SK-N-SH (cell line): ENCODE results near the gene PAIP1. TPM values are rescaled to one million over a fixed set of nuclear protein-coding genes. Genes with fewer than 3 reads are reported as not detected.

ENCODE experiments used
- CTCF ChIA-PET: fragments of 300-600, 350-600 bp; formaldehyde crosslinking; extraction: SDS; loops from one replicate; lab custom pipeline; 2021; lab: Yijun Ruan, JAX
- POLR2A ChIA-PET: fragments of 350-600 bp; sonication (Branson Sonifier 250); formaldehyde crosslinking; extraction: SDS; loops from one replicate; lab custom pipeline; 2020; ENCODE audit warnings: antibody characterized with exemption, inconsistent platforms; lab: Yijun Ruan, JAX
- DNase-seq: peaks from one replicate; pipeline ENCODE4 v3.0.0; 2012
- H2AFZ ChIP-seq: fragments of 200-600 bp; sonication (generic); 2 replicates; pipeline ENCODE4 v1.8.1; 2016; ENCODE audit warnings: antibody characterized with exemption, mild to moderate bottlenecking, low read depth
- H3F3A ChIP-seq: fragments of 200-600 bp; sonication (generic); replicated peaks from 2 replicates; pipeline ENCODE3; 2016; ENCODE audit warnings: antibody characterized with exemption, mild to moderate bottlenecking; ENCODE audit not compliant: insufficient read depth
- H3K27ac ChIP-seq, 2 experiments: fragments of 200-500 bp in 1 of 2; fragments of 200-600 bp in 1 of 2; sonication (Bioruptor generic) in 1 of 2; sonication (generic), shearing (Covaris generic) in 1 of 2; 2 replicates each; pipeline versions ENCODE4 v1.5.1 to v1.6.1; 2014 to 2016; ENCODE audit warnings: low read depth in 2 of 2, inconsistent platforms in 1 of 2, low read length in 1 of 2, mild to moderate bottlenecking in 1 of 2, mixed read lengths in 1 of 2
- H3K27me3 ChIP-seq: fragments of 200-600 bp; sonication (generic), shearing (Covaris generic); 2 replicates; pipeline ENCODE4 v1.6.1; 2016; ENCODE audit warnings: mixed run types; ENCODE audit not compliant: insufficient read depth
- H3K36me3 ChIP-seq, 2 experiments: fragments of 200-500 bp in 1 of 2; fragments of 200-600 bp in 1 of 2; sonication (Bioruptor generic) in 1 of 2; sonication (generic) in 1 of 2; replicated peaks in 1 of 2; 2 replicates each; pipeline versions ENCODE3 to v1.5.1; 2014 to 2016; ENCODE audit warnings: low read length in 1 of 2, mild to moderate bottlenecking in 1 of 2; ENCODE audit not compliant: insufficient read depth in 2 of 2, control insufficient read depth in 1 of 2
- H3K4me1 ChIP-seq, 2 experiments: fragments of 200-500 bp in 1 of 2; fragments of 200-600 bp in 1 of 2; sonication (Bioruptor generic) in 1 of 2; sonication (generic), shearing (Covaris generic) in 1 of 2; 2 replicates each; pipeline versions ENCODE4 v1.5.1 to v1.6.1; 2014 to 2016; ENCODE audit warnings: low read depth in 1 of 2, low read length in 1 of 2, mixed run types in 1 of 2; ENCODE audit not compliant: insufficient read depth in 2 of 2, control insufficient read depth in 1 of 2
- H3K4me2 ChIP-seq: fragments of 200-600 bp; sonication (generic), shearing (Covaris generic); 2 replicates; pipeline ENCODE4 v1.6.1; 2017; ENCODE audit warnings: mixed run types
- H3K4me3 ChIP-seq, 2 experiments: fragments of 200-500 bp in 1 of 2; fragments of 200-600 bp in 1 of 2; sonication (Bioruptor generic) in 1 of 2; sonication (generic), shearing (Covaris generic) in 1 of 2; 2 replicates each; pipeline versions ENCODE4 v1.5.1 to v1.8.1; 2014 to 2016; ENCODE audit warnings: low read depth in 2 of 2, inconsistent platforms in 1 of 2, low read length in 1 of 2, mild to moderate bottlenecking in 1 of 2, mixed read lengths in 1 of 2, moderate library complexity in 1 of 2
- H3K79me2 ChIP-seq: fragments of 200-600 bp; sonication (generic); 2 replicates; pipeline ENCODE4 v1.8.1; 2017; ENCODE audit warnings: mild to moderate bottlenecking; ENCODE audit not compliant: insufficient read depth
- H3K9ac ChIP-seq: fragments of 200-600 bp; sonication (generic); 2 replicates; pipeline ENCODE4 v1.6.1; 2017; ENCODE audit warnings: mixed run types
- H3K9me2 ChIP-seq: fragments of 200-600 bp; sonication (generic); 2 replicates; pipeline ENCODE4 v1.6.1; 2017; ENCODE audit warnings: mixed run types
- H3K9me3 ChIP-seq: fragments of 200-600 bp; sonication (generic); 2 replicates; pipeline ENCODE4 v1.6.1; 2017; ENCODE audit warnings: mixed run types, mild to moderate bottlenecking, moderate library complexity
- H4K20me1 ChIP-seq: fragments of 200-600 bp; sonication (generic); 2 replicates; pipeline ENCODE4 v1.6.1; 2017; ENCODE audit warnings: mild to moderate bottlenecking, mixed run types; ENCODE audit not compliant: insufficient read depth
- ELF1 ChIP-seq: IDR thresholded peaks from 2 replicates; pipeline ENCODE4 v1.4.0; 2012
- EP300 ChIP-seq, 2 experiments: IDR thresholded peaks; 2 replicates each; pipeline versions ENCODE4 v1.4.0 to v1.6.1; 2012; ENCODE audit warnings: borderline replicate concordance in 1 of 2, low read depth in 1 of 2, low read length in 1 of 2
- EZH2phosphoT487 ChIP-seq: fragments of 200-600 bp; sonication (generic); IDR thresholded peaks from 2 replicates; pipeline ENCODE4 v1.6.1; 2017; ENCODE audit warnings: low read depth, mixed run types, mild to moderate bottlenecking, antibody characterized with exemption, moderate library complexity, borderline replicate concordance
- FOSL2 ChIP-seq: IDR thresholded peaks from 2 replicates; pipeline ENCODE4 v1.4.0; 2012; ENCODE audit warnings: low read depth, mild to moderate bottlenecking, moderate library complexity, borderline replicate concordance
- GABPA ChIP-seq: IDR thresholded peaks from 2 replicates; pipeline ENCODE4 v1.4.0; 2012; ENCODE audit warnings: low read depth, mild to moderate bottlenecking
- GATA2 ChIP-seq: sonication (generic); formaldehyde crosslinking; IDR thresholded peaks from 2 replicates; pipeline ENCODE4 v1.5.0; 2020; ENCODE audit warnings: mild to moderate bottlenecking, missing genetic modification reagents
- JUND ChIP-seq: IDR thresholded peaks from 2 replicates; pipeline ENCODE4 v1.4.0; 2012
- MAX ChIP-seq: IDR thresholded peaks from 2 replicates; pipeline ENCODE4 v1.4.0; 2012; ENCODE audit warnings: low read depth
- NFIC ChIP-seq: IDR thresholded peaks from 2 replicates; pipeline ENCODE4 v1.4.0; 2012; ENCODE audit warnings: borderline replicate concordance
- PBX3 ChIP-seq: IDR thresholded peaks from 2 replicates; pipeline ENCODE4; 2012
- RCOR1 ChIP-seq: fragments of 150-350 bp; IDR thresholded peaks from 2 replicates; pipeline ENCODE4 v1.6.1; 2017; ENCODE audit warnings: antibody characterized with exemption, low read length
- REST ChIP-seq: IDR thresholded peaks from 2 replicates; pipeline ENCODE4 v1.6.1; 2012; ENCODE audit warnings: mild to moderate bottlenecking, low read depth, low read length, moderate library complexity
- RFX5 ChIP-seq: IDR thresholded peaks from 2 replicates; pipeline ENCODE4 v1.6.1; 2012; ENCODE audit warnings: mild to moderate bottlenecking, improper control_type of control experiment, low read length
- RXRA ChIP-seq: IDR thresholded peaks from 2 replicates; pipeline ENCODE4 v1.4.0; 2012; ENCODE audit warnings: low read depth, mild to moderate bottlenecking, borderline replicate concordance
- SMC3 ChIP-seq: IDR thresholded peaks from 2 replicates; pipeline ENCODE4 v1.6.1; 2012; ENCODE audit warnings: low read depth, low read length, improper control_type of control experiment
- TAF1 ChIP-seq: IDR thresholded peaks from 2 replicates; pipeline ENCODE4 v1.6.1; 2012; ENCODE audit warnings: low read depth, mild to moderate bottlenecking, low read length, moderate library complexity, borderline replicate concordance
- TCF12 ChIP-seq: IDR thresholded peaks from 2 replicates; pipeline ENCODE4 v1.4.0; 2012
- TEAD4 ChIP-seq: IDR thresholded peaks from 2 replicates; pipeline ENCODE4 v1.4.0; 2012; ENCODE audit warnings: mild to moderate bottlenecking, borderline replicate concordance; ENCODE audit not compliant: insufficient read depth
- USF2 ChIP-seq: fragments of 150-350 bp; IDR thresholded peaks from 2 replicates; pipeline ENCODE4 v1.6.1; 2017; ENCODE audit warnings: antibody characterized with exemption, low read length, low read depth, borderline replicate concordance
- YY1 ChIP-seq: IDR thresholded peaks from 2 replicates; pipeline ENCODE4 v1.4.0; 2012; ENCODE audit warnings: low read depth, mild to moderate bottlenecking
- polyA plus RNA-seq, 3 experiments: library from polyadenylated mRNA; depleted of rRNA; stranded (reverse); fragments of >200 nt; gene quantifications; 2 replicates each; pipeline ENCODE4 v1.2.3, GENCODE V29; 2012

PAIP1 gene
- polyA plus RNA-seq, 1 of the 3 experiments (the other 2 are of a cell fraction), result 70.0 TPM

GRCh38 chr5:43592363-43592762 is 35.5 kb upstream of the PAIP1 start:
- Histone ChIP-seq H3K9me3 (no peaks in the 10 kb centered on the region), H3K4me2 (no peak overlapping the region), H3K27me3 (no peaks in the 10 kb centered on the region)
- no peak for TF ChIP-seq SMC3
- TF ChIP-seq USF2, result no peak
- no peak for TF ChIP-seq YY1
- TF ChIP-seq GATA2 (CRISPR knock-in tag), result no peak
- no peak for TF ChIP-seq MAX
- no peak for TF ChIP-seq EP300 (IDR thresholded peaks at IDR 0.05; ENCODE audit: borderline replicate concordance in 1 of 2, low read depth in 1 of 2, low read length in 1 of 2)
- no peak for TF ChIP-seq TEAD4
- no peak for TF ChIP-seq GABPA
- no peak for TF ChIP-seq TAF1
- TF ChIP-seq PBX3, result no peak
- TF ChIP-seq, all 33 proteins: peak for 0
- H3K79me2 ChIP-seq, result no peaks in the 10 kb centered on the region
- H3F3A ChIP-seq, result no peaks in the 10 kb centered on the region
- no peak overlapping the region for H3K9ac ChIP-seq
- H3K4me3 ChIP-seq, result no peak overlapping the region
- no peaks in the 10 kb centered on the region for H3K36me3 ChIP-seq
- no peak overlapping the region for H3K27ac ChIP-seq
- H2AFZ ChIP-seq, result no peak overlapping the region
- H3K4me1 ChIP-seq, result no peaks in the 10 kb centered on the region
- ChIA-PET CTCF (interaction anchor here (0.7 kb wide), 1 partner anchor 10 kb away, joined by 3 read pairs; no protein-coding TSS in a partner anchor), POLR2A (no interaction called here)
- no peak for DNase-seq
- no peaks in the 10 kb centered on the region for H3K9me2 ChIP-seq
- no peaks in the 10 kb centered on the region for H4K20me1 ChIP-seq

GRCh38 chr5:43590700-43591099 is 33.8 kb upstream of the PAIP1 start:
- H3K27ac ChIP-seq, result no peak overlapping the region
- H2AFZ ChIP-seq, result no peak overlapping the region
- CTCF ChIA-PET, result interaction anchor here (1.2 kb wide), 1 partner anchor 135 kb away, joined by 3 read pairs; no protein-coding TSS in a partner anchor
- no peaks in the 10 kb centered on the region for H3K27me3 ChIP-seq
- no peak overlapping the region for H3K4me3 ChIP-seq
- POLR2A ChIA-PET, result no interaction called here
- H3K9me3 ChIP-seq, result no peaks in the 10 kb centered on the region
- no peaks in the 10 kb centered on the region for H3K79me2 ChIP-seq
- H3K9ac ChIP-seq, result no peak overlapping the region
- TF ChIP-seq RXRA, result no peak
- no peak for TF ChIP-seq EZH2phosphoT487
- no peak for TF ChIP-seq NFIC
- TF ChIP-seq SMC3, result no peak
- no peak for TF ChIP-seq JUND
- no peak for TF ChIP-seq RFX5
- TF ChIP-seq USF2, result no peak
- TF ChIP-seq REST, result no peak
- no peak for TF ChIP-seq ELF1
- no peak for TF ChIP-seq EP300 (IDR thresholded peaks at IDR 0.05; ENCODE audit: borderline replicate concordance in 1 of 2, low read depth in 1 of 2, low read length in 1 of 2)
- no peak for TF ChIP-seq RCOR1
- no peak for TF ChIP-seq GATA2 (CRISPR knock-in tag)
- no peak for TF ChIP-seq FOSL2
- TF ChIP-seq TCF12, result no peak
- no peak for TF ChIP-seq PBX3
- TF ChIP-seq, all 33 proteins: peak for 0
- DNase-seq, result no peak
- Histone ChIP-seq H3K4me2 (no peak overlapping the region), H3K36me3 (no peaks in the 10 kb centered on the region), H3F3A (no peaks in the 10 kb centered on the region), H3K9me2 (no peaks in the 10 kb centered on the region), H4K20me1 (no peaks in the 10 kb centered on the region), H3K4me1 (no peaks in the 10 kb centered on the region)
